Measurements from ENCODE around the gene CREB1.
"Not testable (repeated sequence)": the region's sequence is repeated elsewhere in the genome, so short reads cannot be mapped to it uniquely, and the experiment has no call there.

CREB1 gene

GRCh38 chr2:207529330-207530159 lies at the start of gene CREB1:
Gene CREB1, plus strand, starts transcription at chr2:207529962. Its CDS starts 25,674 bp downstream, at chr2:207555636.
- peak; percentile 99 for DNase-seq

GRCh38 chr2:207480521-207481040 lies 49.2 kb upstream of the CREB1 start:
- no peak for DNase-seq

GRCh38 chr2:207481924-207482323 lies 47.8 kb upstream of the CREB1 start:
- no peak for DNase-seq

- DNase-seq = no peak
These were observed 47.1 kb upstream of the CREB1 start for GRCh38 chr2:207482630-207483029.

GRCh38 chr2:207483066-207483465 lies 46.7 kb upstream of the CREB1 start:
- DNase-seq = no peak

- no peak for DNase-seq
These were observed 46.3 kb upstream of the CREB1 start for GRCh38 chr2:207483477-207483876.

GRCh38 chr2:207484444-207485391 lies 45.0 kb upstream of the CREB1 start:
- DNase-seq = no peak

GRCh38 chr2:207487650-207488311 lies 42.0 kb upstream of the CREB1 start:
- no peak for DNase-seq

GRCh38 chr2:207489251-207489650 lies 40.5 kb upstream of the CREB1 start:
- no peak for DNase-seq

- no peak for DNase-seq
These were observed 39.3 kb upstream of the CREB1 start for GRCh38 chr2:207490441-207490840.

GRCh38 chr2:207491086-207491485 lies 38.7 kb upstream of the CREB1 start:
- DNase-seq = no peak

GRCh38 chr2:207491956-207492355 lies 37.8 kb upstream of the CREB1 start:
- no peak for DNase-seq

- no peak for DNase-seq
These were observed 37.3 kb upstream of the CREB1 start for GRCh38 chr2:207492461-207492860.

- no peak for DNase-seq
These were observed 35.6 kb upstream of the CREB1 start for GRCh38 chr2:207494137-207494536.

- DNase-seq = not testable (repeated sequence)
These were observed 32.8 kb upstream of the CREB1 start for GRCh38 chr2:207496936-207497335.

GRCh38 chr2:207497596-207497995 lies 32.2 kb upstream of the CREB1 start:
- DNase-seq = no peak

GRCh38 chr2:207498427-207498826 lies 31.3 kb upstream of the CREB1 start:
- no peak for DNase-seq

- DNase-seq = no peak
These were observed 30.6 kb upstream of the CREB1 start for GRCh38 chr2:207499114-207499513.

- DNase-seq = no peak
These were observed 27.8 kb upstream of the CREB1 start for GRCh38 chr2:207501802-207502576.

GRCh38 chr2:207502577-207503198 lies 27.1 kb upstream of the CREB1 start:
- DNase-seq = no peak

- DNase-seq = no peak
These were observed 26.5 kb upstream of the CREB1 start for GRCh38 chr2:207503234-207503633.
